HG02852 (cell line): ENCODE data around the gene CMTM2.
"Not testable (repeated sequence)": the region's sequence is repeated elsewhere in the genome, so short reads cannot be mapped to it uniquely, and the experiment has no call there.

Experiments
- ATAC-seq: cut with Tn5 transposase; IDR thresholded peaks from one replicate; pipeline ENCODE4 v1.9.1; 2021; ENCODE audit warnings: mild to moderate bottlenecking, moderate library complexity; ENCODE audit not compliant: unreplicated experiment

The CMTM2 gene

DNA sequence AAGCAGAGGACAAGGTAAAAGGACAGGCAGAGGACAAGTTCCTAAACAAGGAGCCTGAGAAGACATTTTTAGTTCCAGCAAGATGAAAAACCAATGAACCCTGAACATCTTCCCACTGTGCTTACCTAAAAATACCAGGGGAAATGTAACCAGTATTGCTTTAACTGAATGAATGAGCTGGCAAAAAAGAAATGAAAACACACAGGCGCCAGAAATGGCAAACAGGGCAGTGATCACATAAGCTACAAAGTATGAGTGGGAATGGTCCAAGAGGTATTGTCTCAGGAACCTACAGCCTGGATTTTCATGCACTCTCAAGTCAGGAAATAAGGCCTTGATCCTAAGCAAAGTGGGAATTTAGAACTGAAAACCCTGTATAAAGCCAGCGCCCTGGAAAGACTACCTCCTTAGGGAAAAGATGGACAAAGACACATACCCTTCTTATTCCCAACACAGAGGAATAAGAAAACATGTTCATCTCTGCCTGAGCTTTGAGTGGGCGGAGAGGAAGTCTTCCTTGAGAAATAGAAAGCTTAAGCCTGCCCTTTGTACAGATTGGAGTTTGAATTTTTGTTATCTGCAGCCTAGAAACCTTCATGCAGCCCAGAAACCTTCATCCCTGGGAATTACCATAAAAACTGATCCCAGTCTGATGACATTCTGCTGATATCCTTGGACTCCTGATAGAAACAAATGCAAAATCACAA lies 2.1 kb downstream of the CMTM2 start:
- no peak for ATAC-seq

DNA sequence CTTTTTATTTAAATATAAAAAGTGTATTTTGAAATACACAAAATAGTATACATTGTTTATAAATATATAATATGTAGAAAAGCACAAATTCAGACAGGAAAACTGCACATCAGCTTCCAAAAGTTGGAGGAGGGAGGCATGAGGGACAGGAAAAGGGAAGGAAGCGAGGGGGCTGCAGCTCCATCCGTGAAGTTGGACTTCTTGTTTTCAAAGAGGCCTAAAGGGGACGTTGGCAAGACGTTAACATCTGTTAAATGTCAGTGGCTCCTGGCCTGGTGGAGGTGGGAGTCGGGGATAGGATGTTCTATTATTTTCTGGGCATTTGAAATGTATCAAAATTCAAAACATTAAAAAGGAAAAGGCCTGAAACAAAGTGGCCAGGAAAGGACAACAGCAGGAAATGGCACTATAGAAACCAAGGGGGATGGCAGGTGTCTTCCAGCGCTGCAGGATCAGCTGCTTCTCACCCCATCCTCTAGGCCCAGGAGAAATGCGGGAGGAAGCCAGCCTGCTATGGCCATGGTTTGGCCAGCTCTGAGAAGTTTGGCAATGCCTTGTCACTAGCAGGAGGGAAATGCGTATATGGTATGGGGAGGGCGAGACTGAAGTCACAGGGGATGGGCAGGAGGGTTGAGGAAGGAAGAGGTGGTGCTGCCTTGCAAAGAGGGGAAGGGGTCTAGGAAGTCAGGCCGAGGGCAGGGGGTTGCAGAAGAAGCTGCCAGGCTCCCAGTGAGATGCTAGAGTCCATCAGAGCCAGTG lies 6.4 kb downstream of the CMTM2 start:
- ATAC-seq: no peak

DNA sequence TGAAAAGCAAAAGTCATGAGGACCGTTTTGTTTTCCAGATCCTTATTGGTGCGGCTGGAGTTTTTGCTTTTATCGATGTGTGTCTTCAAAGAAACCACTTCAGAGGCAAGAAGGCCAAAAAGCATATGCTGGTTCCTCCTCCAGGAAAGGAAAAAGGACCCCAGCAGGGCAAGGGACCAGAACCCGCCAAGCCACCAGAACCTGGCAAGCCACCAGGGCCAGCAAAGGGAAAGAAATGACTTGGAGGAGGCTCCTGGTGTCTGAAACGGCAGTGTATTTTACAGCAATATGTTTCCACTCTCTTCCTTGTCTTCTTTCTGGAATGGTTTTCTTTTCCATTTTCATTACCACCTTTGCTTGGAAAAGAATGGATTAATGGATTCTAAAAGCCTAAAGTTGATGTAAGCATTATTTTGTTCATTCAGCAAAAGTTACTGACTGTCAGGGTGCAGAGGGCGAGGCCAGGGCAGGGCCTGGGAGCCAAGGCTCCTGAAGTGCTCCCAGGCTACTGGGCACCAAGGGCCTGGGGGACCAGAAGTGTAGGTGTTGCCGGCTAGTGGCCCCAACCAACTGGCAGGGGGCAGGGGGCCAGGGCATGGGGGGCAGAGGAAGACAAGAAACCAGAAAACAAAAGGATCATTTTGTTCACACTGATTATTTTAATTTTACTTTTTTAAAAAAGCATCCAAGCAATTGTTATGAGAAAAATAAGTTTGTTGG lies 8.8 kb downstream of the CMTM2 start:
- ATAC-seq: no peak

DNA sequence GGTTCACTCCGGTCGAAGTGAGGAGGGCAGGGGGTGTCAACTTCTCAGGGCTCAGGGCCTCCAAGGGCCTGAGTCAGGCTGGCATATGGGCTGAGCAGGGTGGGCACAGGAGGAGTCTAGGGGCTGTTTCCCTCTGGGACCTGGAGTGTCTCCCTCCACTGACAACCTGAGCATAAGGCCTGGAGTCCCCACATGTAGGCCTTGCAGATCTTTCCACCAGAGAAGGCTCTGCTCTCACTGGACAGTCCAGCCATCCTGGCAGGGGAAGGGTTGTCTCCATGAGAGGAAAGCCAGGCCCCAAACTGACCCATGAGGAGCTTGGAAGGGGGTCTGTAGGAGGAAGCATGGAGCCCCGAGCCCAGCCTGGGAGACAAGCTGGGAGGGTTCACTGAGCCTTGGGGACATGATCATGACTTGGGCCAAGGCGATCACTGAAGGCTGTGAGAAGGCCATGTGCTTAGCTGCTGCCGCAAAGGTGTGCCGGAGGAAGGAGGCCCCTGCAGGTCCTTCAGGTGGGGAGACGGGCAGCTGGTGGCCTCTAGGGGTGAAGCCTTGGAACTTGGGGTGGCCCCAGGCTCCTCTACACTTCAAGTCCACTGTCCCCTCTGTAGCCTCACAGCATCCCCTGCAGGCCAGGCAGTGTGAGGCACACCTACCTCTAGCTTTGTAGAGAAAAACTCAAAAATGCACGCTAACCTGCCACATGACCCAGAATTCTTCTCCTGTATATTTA lies 9.9 kb downstream of the CMTM2 start:
- peak; percentile 84 for ATAC-seq

DNA sequence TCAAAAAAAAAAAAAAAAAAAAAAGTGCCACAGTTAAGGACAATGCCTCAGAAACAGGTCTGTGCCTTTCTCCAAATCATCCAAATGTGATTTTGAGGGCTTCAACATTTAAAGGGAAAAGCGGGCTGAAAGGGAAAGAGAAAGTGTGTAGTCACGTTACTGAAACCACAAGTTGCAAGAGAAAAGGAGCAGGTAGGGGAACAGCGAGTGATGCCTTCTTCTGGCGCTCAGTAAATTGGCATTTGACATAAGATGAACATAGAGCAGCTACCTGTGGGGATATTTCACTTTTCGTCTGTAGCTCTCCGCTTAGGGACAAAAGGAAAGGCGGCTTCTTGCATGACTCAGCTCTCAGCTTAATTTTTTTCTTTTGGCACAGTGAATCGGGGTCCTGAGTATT lies 11.1 kb downstream of the CMTM2 start:
- ATAC-seq: no peak

DNA sequence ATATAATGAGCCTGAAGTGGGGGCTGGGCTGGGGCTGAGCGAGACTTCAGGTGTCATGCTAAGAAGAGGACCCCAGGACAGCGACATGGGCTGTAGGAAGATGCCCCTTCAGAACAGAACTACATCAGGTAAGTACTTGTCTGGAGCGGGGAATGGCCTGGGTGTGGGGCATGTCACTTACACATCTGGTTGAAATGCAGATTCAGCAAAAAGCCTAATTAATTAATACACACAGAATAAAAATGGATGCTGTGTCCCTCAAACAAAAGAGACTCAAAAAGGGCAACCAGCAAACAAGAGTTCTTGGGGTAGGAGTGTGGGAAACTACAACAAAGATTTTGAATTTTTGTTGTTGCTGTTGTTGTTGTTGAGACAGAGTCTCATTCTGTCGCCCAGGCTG lies 11.8 kb downstream of the CMTM2 start:
- ATAC-seq: no peak

DNA sequence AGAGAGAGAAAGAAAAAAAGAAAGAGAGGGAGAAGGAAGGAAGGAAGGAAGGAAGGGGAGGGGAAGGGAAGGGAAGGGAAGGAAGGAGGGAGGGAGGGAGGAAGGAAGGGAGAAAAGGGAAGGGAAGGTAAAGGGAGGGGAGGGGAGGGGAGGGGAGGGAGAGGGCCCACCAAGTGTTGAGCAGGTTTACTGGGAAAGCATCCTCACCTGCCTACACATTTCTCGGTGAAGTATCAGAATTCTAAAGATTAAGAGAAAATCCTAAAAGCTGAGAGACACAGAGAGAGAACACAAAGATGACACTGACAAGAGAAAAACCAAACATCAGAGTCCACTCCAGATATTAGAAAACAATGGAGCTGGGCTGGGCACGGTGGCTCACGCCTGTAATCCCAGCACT lies 13.0 kb downstream of the CMTM2 start:
- ATAC-seq: no peak

DNA sequence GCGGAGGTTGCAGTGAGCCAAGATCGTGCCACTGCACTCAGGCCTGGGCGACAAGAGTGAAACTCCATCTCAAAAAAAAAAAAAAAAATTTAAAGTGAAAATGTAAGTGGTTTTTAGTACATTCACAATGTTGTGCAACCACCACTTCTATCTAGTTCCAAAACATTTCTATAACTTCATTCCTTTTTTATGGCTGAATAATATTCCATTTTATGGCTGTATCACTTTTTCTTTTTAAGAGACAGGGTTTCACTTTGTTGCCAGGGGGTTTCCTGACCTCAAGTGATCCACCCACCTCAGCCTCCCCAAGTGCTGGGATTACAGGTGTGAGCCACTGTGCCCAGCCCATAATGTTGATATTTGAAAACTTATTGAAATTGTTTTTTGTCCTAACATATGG lies 13.6 kb downstream of the CMTM2 start:
- no peak for ATAC-seq

DNA sequence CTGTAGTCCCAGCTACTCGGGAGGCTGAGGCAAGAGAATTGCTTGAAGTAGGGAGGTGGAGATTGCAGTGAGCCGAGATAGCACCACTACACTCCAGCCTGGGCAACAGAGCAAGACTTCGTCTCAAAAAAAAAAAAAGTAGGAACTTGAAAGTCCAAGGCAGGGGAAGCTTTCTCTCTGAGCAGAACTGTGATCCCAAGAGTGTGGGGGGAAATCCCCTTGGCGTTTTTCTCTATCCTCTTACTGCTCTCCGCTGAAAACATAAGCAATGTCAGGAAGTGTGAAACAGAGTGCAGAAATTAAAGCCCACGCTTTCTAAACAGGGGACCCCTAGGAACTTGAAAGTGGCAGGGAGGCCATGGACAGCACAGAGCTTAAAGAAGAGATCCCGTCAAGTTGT lies 15.5 kb downstream of the CMTM2 start:
- no peak for ATAC-seq

DNA sequence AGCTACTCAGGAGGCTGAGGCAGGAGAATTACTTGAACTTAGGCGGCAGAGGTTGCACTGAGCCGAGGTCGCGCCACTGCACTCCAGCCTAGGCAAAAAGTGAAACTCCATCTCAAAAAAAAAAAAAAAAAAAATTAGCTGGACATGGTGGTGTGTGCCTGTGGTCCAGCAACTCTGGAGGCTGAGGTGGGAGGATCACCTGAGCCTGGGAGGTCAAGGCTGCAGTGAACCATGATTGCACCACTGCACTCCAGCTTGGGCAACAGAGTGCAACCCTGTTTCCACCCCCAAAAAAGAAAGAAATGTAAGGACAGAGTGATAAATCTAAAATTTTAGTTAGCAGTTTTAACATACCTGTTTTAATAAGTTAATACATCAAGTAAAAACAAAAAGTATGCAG lies 17.3 kb downstream of the CMTM2 start:
- ATAC-seq: not testable (repeated sequence)

DNA sequence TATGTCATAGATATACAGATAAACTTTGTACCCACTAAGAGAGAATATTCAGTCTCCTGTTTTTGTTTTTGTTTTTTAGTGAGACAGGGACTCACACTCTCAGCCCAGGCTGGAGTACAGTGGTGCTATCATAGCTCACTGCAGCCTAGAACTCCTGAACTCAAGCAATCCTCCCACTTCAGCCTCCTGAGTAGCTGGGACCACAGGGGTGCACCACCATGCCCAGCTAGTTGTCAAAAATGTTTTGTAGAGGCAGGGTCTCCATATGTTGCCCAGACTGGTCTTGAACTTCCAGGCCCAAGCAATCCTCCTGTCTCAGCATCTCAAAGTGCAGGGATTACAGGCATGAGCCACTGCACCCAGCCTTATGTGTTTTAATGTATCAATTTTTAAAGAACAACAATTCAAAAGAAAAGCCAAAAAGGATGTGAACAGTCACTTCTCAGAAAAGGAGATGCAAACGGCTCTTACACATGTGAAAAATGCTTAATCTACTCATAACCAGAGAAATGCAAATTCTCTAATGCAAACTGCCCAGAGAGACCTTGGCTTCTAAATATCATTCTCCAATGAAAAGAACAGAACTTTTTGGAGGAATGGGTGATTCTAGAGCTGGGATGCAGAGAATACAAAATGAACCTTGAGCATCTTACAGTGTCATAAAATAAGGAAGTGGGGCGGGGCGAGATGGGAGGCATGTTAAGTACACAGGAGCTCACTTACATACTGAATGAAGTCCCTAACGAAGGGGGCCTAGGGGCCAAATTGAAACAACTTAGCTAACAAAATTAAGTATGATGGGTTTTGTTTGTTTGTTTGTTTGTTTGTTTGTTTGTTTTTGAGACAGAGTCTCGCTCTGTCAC lies 18.0 kb downstream of the CMTM2 start:
- ATAC-seq: peak; percentile 70

DNA sequence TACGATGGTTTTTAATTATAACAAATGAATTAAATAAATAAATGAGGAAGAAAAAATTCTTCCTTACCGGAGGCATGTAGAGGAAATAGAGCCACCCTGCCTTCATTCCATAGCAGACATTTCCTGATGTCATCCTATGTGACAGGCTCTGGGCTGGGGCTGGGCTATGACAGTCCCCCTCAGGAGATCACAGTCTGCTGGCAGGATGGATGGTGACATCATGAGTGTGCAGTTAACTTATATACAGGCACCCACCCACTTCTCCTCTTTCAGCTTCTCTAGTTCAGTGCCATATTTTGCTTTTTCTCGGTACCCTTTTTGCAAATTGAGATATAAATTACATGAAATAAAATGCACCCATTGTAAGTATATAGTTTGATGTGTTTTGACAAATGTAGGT lies 18.8 kb downstream of the CMTM2 start:
- ATAC-seq: no peak

DNA sequence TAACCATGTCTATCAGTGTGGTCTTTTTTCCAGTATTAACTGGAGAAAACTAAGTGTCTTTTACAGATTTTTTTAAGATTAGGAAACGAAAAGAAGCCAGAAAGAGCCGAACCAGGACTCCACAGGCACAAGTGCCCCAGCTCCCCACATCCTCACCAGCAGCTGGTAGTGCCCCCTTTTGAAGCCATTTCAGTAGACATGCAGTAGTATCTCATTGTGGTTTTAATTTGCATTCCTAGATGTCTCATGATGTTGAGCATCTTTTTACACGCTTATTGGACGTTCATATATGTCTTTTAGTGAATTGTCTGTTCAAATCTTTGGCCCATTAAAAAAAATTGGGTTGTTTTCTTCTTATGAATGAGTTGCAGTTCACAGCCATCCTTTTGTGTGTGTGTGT lies 20.5 kb downstream of the CMTM2 start:
- no peak for ATAC-seq

DNA sequence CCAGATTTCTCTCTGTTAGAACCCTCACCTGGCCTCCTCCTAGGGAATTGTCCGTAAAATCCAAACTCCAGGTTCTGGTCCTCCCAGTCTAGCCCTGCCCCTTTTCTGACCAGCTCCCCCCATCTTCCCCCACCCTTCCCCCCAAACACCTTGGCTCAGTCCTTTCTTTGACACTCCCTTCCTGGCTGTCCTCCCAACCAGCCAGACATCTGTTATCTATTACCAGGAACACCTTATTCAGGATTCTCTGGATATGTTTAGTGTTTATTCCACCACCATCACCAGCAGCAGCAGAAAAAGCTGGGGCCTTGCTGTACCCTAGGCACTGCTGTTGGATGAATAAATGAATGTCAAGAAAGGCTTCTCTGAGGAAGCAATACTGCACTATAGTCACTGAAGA lies 21.2 kb downstream of the CMTM2 start:
- ATAC-seq: no peak

DNA sequence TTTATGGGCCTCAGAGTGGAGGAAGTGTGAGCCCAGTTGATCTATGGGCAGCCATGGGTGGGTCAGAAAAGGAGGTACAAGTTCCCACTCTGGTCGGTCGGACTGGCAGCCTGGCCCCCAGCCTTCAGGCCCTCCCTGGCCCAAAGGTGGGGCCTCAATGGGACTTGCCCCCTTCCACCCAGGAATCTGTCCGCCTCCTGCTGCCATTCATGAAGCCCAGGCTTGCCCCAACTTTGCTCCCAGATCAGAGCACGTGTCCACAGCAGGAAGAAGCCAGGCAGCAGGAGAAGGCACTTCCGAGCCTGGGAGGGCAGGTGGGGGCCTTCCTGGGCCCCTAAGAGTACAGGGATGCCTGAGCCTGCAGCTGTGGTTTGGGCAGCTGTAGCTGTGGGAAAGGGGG lies 22.2 kb downstream of the CMTM2 start:
- ATAC-seq: no peak

DNA sequence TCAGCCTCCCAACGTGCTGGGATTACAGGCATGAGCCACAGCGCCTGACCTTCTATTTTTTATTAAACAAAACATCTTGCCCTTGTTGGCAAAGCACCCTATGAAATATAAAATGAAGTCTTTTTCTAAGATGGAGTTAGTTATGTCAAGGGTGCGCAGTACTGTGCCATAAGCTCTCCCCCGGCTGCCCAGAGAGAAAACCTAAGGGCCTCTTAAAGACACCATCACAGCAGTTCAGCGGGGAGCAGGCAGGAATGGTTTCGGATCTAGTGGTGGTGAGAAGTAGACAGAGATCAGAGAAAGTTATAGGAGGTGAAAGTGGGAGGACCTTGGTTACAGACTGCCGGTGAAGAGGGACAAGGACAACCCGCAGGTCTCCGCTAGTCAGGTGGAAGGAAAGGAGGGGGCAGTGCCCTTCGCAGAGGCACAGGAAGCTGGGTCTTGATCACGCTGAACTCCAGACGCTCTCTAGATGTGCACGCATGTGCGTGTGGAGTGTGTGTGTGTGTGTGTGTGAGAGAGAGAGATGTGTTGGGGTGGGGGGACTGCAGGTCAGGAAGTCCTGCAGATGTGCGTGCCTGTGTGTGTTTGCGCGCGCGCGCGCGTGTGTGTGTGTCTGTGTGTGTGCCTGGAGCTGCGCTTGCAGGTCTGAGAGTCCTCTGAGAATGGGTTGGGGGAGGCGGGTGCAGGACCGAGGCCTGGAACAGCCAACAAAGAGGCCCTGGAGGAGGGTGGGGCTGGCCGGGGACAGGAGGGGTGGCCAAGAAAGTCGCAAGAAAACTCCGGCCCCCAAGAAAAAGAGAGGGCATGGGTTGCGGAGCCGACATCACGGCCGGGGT lies 24.5 kb downstream of the CMTM2 start:
- ATAC-seq: peak; percentile 28

DNA sequence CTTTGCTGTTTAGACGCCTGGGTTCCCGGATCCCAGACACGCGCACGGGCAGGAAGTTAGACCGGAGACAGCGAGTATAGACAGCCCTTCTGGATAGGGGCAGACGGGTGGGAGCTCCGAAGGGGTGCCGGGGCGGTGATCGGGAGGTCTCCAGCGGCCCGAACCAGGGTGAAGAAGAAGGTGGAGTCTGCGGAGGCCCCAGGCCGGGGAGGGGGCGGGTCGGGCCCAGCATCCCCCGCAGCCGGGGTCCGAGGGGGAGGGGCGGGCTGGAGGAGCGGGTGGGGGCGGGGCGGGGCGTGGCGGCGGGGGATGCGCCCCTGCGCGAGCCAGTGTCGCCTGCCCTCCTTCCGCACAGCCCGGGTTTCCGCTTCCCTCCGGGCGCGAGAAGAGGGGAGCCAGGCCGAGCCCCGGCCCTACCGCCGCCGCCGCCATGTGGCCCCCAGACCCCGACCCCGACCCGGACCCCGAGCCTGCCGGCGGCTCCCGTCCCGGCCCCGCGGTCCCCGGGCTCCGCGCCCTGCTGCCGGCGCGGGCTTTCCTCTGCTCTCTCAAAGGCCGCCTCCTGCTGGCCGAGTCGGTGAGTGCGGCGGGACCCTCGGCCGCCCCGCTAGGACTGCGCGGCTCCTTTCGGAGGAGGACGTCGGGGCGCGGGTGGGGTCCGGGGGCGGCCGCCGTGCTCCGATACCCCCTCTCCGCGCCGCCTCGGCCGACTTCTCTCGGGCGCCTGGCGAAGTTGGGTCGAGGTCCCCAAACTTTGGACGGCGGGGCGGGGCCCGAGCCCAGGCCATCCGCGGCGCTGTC lies 25.3 kb downstream of the CMTM2 start, which contains the start of gene CMTM3:
TSS of gene CMTM3 (plus strand) at position 329 of the 801 bp plus-strand sequence. CDS start at position 431, 102 bp downstream.
- ATAC-seq: peak; percentile 51

DNA sequence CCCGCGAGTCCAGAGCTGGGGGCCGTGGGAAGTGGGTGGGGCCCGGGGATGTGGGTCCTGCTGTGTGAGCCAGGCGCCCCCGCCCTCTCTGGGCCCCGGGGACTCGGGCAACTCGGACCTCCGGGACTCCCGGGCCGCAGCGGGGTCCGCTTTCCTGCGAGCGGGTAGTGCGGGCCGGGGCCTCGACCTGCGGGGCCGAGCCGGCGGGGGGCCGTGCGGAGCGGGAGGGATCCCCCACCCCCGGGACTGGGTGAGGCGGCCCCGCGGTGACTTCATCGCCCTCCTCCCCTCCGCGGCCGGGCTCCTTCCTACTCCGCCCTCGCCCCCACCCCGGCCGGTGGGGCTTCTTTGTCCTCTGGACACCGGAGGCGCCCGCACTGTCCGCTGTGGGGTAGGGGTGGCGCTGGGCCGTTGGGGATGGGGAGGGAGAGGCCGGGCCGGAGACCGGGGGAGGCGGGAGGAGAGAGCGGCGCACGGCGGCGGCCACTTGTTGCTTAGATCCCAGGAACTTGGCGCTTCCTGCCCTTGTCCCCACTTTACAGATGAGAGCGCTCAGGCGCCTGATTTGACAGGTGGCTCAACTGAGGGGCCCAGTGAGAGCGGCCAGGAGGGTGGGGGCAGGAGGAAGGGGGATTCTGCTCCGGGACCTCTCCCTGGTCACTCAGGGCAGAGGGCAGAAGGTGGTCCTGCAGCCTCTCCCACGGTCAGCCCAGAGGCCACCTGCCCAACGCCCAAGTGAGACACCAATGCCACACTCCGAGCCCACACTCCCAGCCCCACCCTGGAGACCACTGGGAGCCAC lies 26.1 kb downstream of the CMTM2 start:
- peak; percentile 12 for ATAC-seq
